SJSA1 (cell line): ENCODE results near the gene NSG2. TPM values are rescaled to one million over a fixed set of nuclear protein-coding genes. Genes with fewer than 3 reads are reported as not detected.
A peak's percentile ranks its signal among the peaks of the same experiment; 100 is the strongest.

Source experiments
- DNase-seq, 2 experiments: peaks; one replicate each; pipeline ENCODE4 v3.0.0-alpha.2; 2015 to 2020; ENCODE audit warnings: low spot score in 2 of 2, low read depth in 1 of 2
- H3K27ac ChIP-seq: fragments of 250-450 bp; sonication (Bioruptor Pico); 2 replicates; pipeline ENCODE4 v1.5.1; 2020; ENCODE audit warnings: mild to moderate bottlenecking, moderate library complexity
- H3K27me3 ChIP-seq: fragments of 250-450 bp; sonication (Bioruptor Pico); replicated peaks from 2 replicates; pipeline ENCODE4 v1.5.1; 2020; ENCODE audit warnings: mild to moderate bottlenecking, moderate library complexity
- H3K36me3 ChIP-seq: fragments of 250-450 bp; sonication (Bioruptor Pico); 2 replicates; pipeline ENCODE4 v1.5.1; 2020; ENCODE audit warnings: mild to moderate bottlenecking
- H3K4me1 ChIP-seq: fragments of 250-450 bp; sonication (Bioruptor Pico); replicated peaks from 2 replicates; pipeline ENCODE4 v1.6.1; 2021; ENCODE audit warnings: mild to moderate bottlenecking
- H3K4me3 ChIP-seq: fragments of 250-450 bp; sonication (Bioruptor Pico); 2 replicates; pipeline ENCODE4 v1.5.1; 2020; ENCODE audit warnings: mild to moderate bottlenecking
- H3K9me3 ChIP-seq: fragments of 250-450 bp; sonication (Bioruptor Pico); replicated peaks from 2 replicates; pipeline ENCODE4 v1.5.1; 2020; ENCODE audit warnings: mild to moderate bottlenecking
- total RNA-seq: library from RNA; depleted of rRNA; stranded (reverse); fragments of >200 nt; shearing (Covaris generic); gene quantifications from 2 replicates; pipeline ENCODE4 v1.2.3, GENCODE V29; 2014

Gene NSG2
- total RNA-seq, 1 experiment from 2014 or later = not detected

- DNase-seq = no peak
- no peaks in the 10 kb centered on the region for H3K9me3 ChIP-seq
- H3K27me3 ChIP-seq = no peaks in the 10 kb centered on the region
- no peaks in the 10 kb centered on the region for H3K4me1 ChIP-seq
- H3K27ac ChIP-seq = no peak overlapping the region
- H3K36me3 ChIP-seq = no peaks in the 10 kb centered on the region
- H3K4me3 ChIP-seq = no peak overlapping the region
Observed at GRCh38 chr5:174046558-174046957, 1.1 kb downstream of the NSG2 start.

GRCh38 chr5:174047472-174048099 is 2.1 kb downstream of the NSG2 start:
- no peak overlapping the region for H3K4me3 ChIP-seq
- DNase-seq = no peak
- H3K27ac ChIP-seq = no peak overlapping the region
- H3K27me3 ChIP-seq = no peaks in the 10 kb centered on the region
- H3K4me1 ChIP-seq = no peaks in the 10 kb centered on the region
- no peaks in the 10 kb centered on the region for H3K9me3 ChIP-seq
- H3K36me3 ChIP-seq = no peaks in the 10 kb centered on the region

- H3K27me3 ChIP-seq = no peaks in the 10 kb centered on the region
- no peaks in the 10 kb centered on the region for H3K36me3 ChIP-seq
- no peaks in the 10 kb centered on the region for H3K4me1 ChIP-seq
- H3K27ac ChIP-seq = no peak overlapping the region
- no peaks in the 10 kb centered on the region for H3K9me3 ChIP-seq
- H3K4me3 ChIP-seq = no peak overlapping the region
- no peak for DNase-seq
Observed at GRCh38 chr5:174052636-174053035, 7.1 kb downstream of the NSG2 start.

GRCh38 chr5:174053905-174054304 is 8.4 kb downstream of the NSG2 start:
- no peaks in the 10 kb centered on the region for H3K27me3 ChIP-seq
- no peaks in the 10 kb centered on the region for H3K4me1 ChIP-seq
- H3K4me3 ChIP-seq = no peak overlapping the region
- H3K27ac ChIP-seq = no peak overlapping the region
- H3K36me3 ChIP-seq = no peaks in the 10 kb centered on the region
- no peak for DNase-seq
- H3K9me3 ChIP-seq = no peaks in the 10 kb centered on the region

GRCh38 chr5:174056064-174056847 is 10.8 kb downstream of the NSG2 start:
- Histone ChIP-seq H3K4me3 (no peak overlapping the region), H3K4me1 (no peaks in the 10 kb centered on the region), H3K27ac (no peak overlapping the region), H3K27me3 (no peaks in the 10 kb centered on the region; the same call in 1 of the 2 replicates), H3K9me3 (no peaks in the 10 kb centered on the region), H3K36me3 (no peaks in the 10 kb centered on the region)
- DNase-seq = no peak

GRCh38 chr5:174057206-174057605 is 11.7 kb downstream of the NSG2 start:
- Histone ChIP-seq H3K4me3 (no peak overlapping the region), H3K4me1 (no peaks in the 10 kb centered on the region), H3K36me3 (no peaks in the 10 kb centered on the region), H3K27ac (no peak overlapping the region), H3K9me3 (no peaks in the 10 kb centered on the region), H3K27me3 (no peaks in the 10 kb centered on the region; the same call in 1 of the 2 replicates)
- no peak for DNase-seq

GRCh38 chr5:174058433-174059122 is 13.1 kb downstream of the NSG2 start:
- Histone ChIP-seq H3K36me3 (no peaks in the 10 kb centered on the region), H3K4me3 (no peak overlapping the region), H3K9me3 (0 out of 2 replicates have a peak, but pooled peaks cover 3% of the 10 kb centered on the region), H3K27me3 (no peaks in the 10 kb centered on the region; the same call in 1 of the 2 replicates), H3K4me1 (no peaks in the 10 kb centered on the region), H3K27ac (no peak overlapping the region)
- DNase-seq = no peak

GRCh38 chr5:174059247-174059646 is 13.7 kb downstream of the NSG2 start:
- no peak for DNase-seq
- Histone ChIP-seq H3K9me3 (0 out of 2 replicates have a peak, but pooled peaks cover 3% of the 10 kb centered on the region), H3K4me1 (no peaks in the 10 kb centered on the region), H3K27me3 (no peaks in the 10 kb centered on the region; the same call in 1 of the 2 replicates), H3K4me3 (no peak overlapping the region), H3K36me3 (no peaks in the 10 kb centered on the region), H3K27ac (no peak overlapping the region)

- Histone ChIP-seq H3K9me3 (0 out of 2 replicates have a peak, but pooled peaks cover 3% of the 10 kb centered on the region), H3K27ac (no peak overlapping the region), H3K36me3 (no peaks in the 10 kb centered on the region), H3K4me1 (no peaks in the 10 kb centered on the region), H3K27me3 (no peaks in the 10 kb centered on the region; the same call in 1 of the 2 replicates), H3K4me3 (no peak overlapping the region)
- DNase-seq = no peak
Observed at GRCh38 chr5:174063082-174063756, 17.7 kb downstream of the NSG2 start.

- Histone ChIP-seq H3K27ac (no peak overlapping the region), H3K4me3 (no peak overlapping the region)
- peak in 1 of 2 experiments; percentile 17 for DNase-seq
Observed at GRCh38 chr5:174064171-174064570, 18.7 kb downstream of the NSG2 start.

GRCh38 chr5:174065528-174066197 is 20.2 kb downstream of the NSG2 start:
- Histone ChIP-seq H3K27me3 (no peaks in the 10 kb centered on the region; the same call in 1 of the 2 replicates), H3K9me3 (0 out of 2 replicates have a peak, but pooled peaks cover 3% of the 10 kb centered on the region), H3K4me1 (no peaks in the 10 kb centered on the region), H3K27ac (no peak overlapping the region), H3K36me3 (no peaks in the 10 kb centered on the region), H3K4me3 (no peak overlapping the region)
- DNase-seq = peak in 1 of 2 experiments; percentile 28

More at GRCh38 chr5:174064171-174064570, 18.7 kb downstream of the NSG2 start:
- Histone ChIP-seq H3K9me3 (0 out of 2 replicates have a peak, but pooled peaks cover 3% of the 10 kb centered on the region), H3K36me3 (no peaks in the 10 kb centered on the region), H3K4me1 (no peaks in the 10 kb centered on the region), H3K27me3 (no peaks in the 10 kb centered on the region; the same call in 1 of the 2 replicates)

- Histone ChIP-seq H3K4me3 (no peak overlapping the region), H3K4me1 (no peaks in the 10 kb centered on the region), H3K9me3 (0 out of 2 replicates have a peak, but pooled peaks cover 3% of the 10 kb centered on the region), H3K27me3 (no peaks in the 10 kb centered on the region; the same call in 1 of the 2 replicates), H3K36me3 (no peaks in the 10 kb centered on the region), H3K27ac (no peak overlapping the region)
- DNase-seq = no peak
Observed at GRCh38 chr5:174067499-174067898, 22.0 kb downstream of the NSG2 start.

- H3K4me3 ChIP-seq = no peak overlapping the region
- no peak overlapping the region for H3K27ac ChIP-seq
- DNase-seq = no peak
- no peaks in the 10 kb centered on the region for H3K36me3 ChIP-seq
- no peaks in the 10 kb centered on the region for H3K9me3 ChIP-seq
- H3K4me1 ChIP-seq = no peaks in the 10 kb centered on the region
- no peaks in the 10 kb centered on the region for H3K27me3 ChIP-seq
Observed at GRCh38 chr5:174071484-174071883, 26.0 kb downstream of the NSG2 start.
